SJSA1 (cell line): ENCODE measurements around the gene QSER1. TPM values are rescaled to one million over a fixed set of nuclear protein-coding genes. Genes with fewer than 3 reads are reported as not detected.
"Not testable (repeated sequence)": the region's sequence is repeated elsewhere in the genome, so short reads cannot be mapped to it uniquely, and the experiment has no call there.

Experiments
- DNase-seq, 2 experiments: peaks; one replicate each; pipeline ENCODE4 v3.0.0-alpha.2; 2015 to 2020; ENCODE audit warnings: low spot score in 2 of 2, low read depth in 1 of 2
- H3K27ac ChIP-seq: fragments of 250-450 bp; sonication (Bioruptor Pico); 2 replicates; pipeline ENCODE4 v1.5.1; 2020; ENCODE audit warnings: mild to moderate bottlenecking, moderate library complexity
- H3K27me3 ChIP-seq: fragments of 250-450 bp; sonication (Bioruptor Pico); replicated peaks from 2 replicates; pipeline ENCODE4 v1.5.1; 2020; ENCODE audit warnings: mild to moderate bottlenecking, moderate library complexity
- H3K36me3 ChIP-seq: fragments of 250-450 bp; sonication (Bioruptor Pico); 2 replicates; pipeline ENCODE4 v1.5.1; 2020; ENCODE audit warnings: mild to moderate bottlenecking
- H3K4me1 ChIP-seq: fragments of 250-450 bp; sonication (Bioruptor Pico); replicated peaks from 2 replicates; pipeline ENCODE4 v1.6.1; 2021; ENCODE audit warnings: mild to moderate bottlenecking
- H3K4me3 ChIP-seq: fragments of 250-450 bp; sonication (Bioruptor Pico); 2 replicates; pipeline ENCODE4 v1.5.1; 2020; ENCODE audit warnings: mild to moderate bottlenecking
- H3K9me3 ChIP-seq: fragments of 250-450 bp; sonication (Bioruptor Pico); replicated peaks from 2 replicates; pipeline ENCODE4 v1.5.1; 2020; ENCODE audit warnings: mild to moderate bottlenecking
- total RNA-seq: library from RNA; depleted of rRNA; stranded (reverse); fragments of >200 nt; shearing (Covaris generic); gene quantifications from 2 replicates; pipeline ENCODE4 v1.2.3, GENCODE V29; 2014

The QSER1 gene
- total RNA-seq, 1 experiment from 2014 or later, result 24.9 TPM

- H3K27me3 ChIP-seq, result no peaks in the 10 kb centered on the region
- no peaks in the 10 kb centered on the region for H3K4me1 ChIP-seq
- DNase-seq, result no peak
- no peak overlapping the region for H3K4me3 ChIP-seq
- peaks cover 38% of the 10 kb centered on the region for H3K36me3 ChIP-seq
- no peaks in the 10 kb centered on the region for H3K9me3 ChIP-seq
- H3K27ac ChIP-seq, result no peak overlapping the region
Measured at GRCh38 chr11:32963721-32964120, 71.1 kb downstream of the QSER1 start.

DNA sequence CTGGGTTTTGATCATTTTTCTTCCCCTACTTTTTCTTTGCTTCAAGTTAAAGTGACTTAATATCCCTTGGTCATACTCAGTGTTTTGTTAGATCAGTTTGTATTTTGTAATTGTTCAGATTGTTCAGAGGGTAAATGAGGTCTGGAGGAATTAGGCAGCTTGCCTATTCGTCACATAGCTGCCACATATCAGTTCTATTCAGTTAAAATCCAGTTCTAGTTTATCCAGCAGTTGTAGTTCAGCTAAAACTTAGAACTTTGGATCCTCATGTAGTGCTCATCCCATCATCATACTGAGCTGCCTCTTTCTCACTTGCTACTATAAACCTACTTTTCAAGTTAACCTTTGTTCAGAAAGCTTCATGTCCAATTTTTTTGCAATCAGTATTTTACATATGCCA is 75.9 kb downstream of the QSER1 start:
- no peak for DNase-seq
- Histone ChIP-seq H3K4me1 (no peaks in the 10 kb centered on the region), H3K27ac (no peak overlapping the region), H3K4me3 (no peak overlapping the region), H3K9me3 (no peaks in the 10 kb centered on the region), H3K27me3 (no peaks in the 10 kb centered on the region), H3K36me3 (peaks cover 23% of the 10 kb centered on the region)

- H3K36me3 ChIP-seq, result peaks cover 26% of the 10 kb centered on the region
- not testable (repeated sequence) for H3K27me3 ChIP-seq, H3K4me3 ChIP-seq, H3K27ac ChIP-seq, H3K4me1 ChIP-seq, H3K9me3 ChIP-seq, DNase-seq
Measured at GRCh38 chr11:32972233-32972632, 79.6 kb downstream of the QSER1 start.

DNA sequence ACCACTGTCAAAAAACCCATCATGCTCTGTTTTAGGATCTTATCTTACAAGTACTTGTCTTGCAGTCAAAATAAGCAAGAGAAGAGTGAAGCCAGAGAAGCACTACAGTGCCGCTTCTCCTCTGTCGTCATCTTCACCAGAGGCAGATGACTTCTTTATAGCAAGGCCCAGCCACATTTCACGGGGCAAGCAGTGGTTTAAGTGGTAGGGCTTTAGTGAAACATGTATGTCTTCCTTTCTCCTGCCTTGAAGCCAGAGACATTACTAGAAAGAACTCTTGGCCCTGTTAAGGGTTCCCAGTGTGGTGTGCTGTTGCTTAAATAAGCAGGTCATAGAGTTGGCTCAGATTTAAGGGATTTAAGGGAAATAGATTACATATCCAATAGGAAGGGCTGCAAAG is 80.2 kb downstream of the QSER1 start:
- H3K36me3 ChIP-seq, result peaks cover 26% of the 10 kb centered on the region
- H3K4me1 ChIP-seq, result peaks cover 6% of the 10 kb centered on the region
- no peak overlapping the region for H3K27ac ChIP-seq
- no peaks in the 10 kb centered on the region for H3K9me3 ChIP-seq
- H3K27me3 ChIP-seq, result no peaks in the 10 kb centered on the region
- no peak overlapping the region for H3K4me3 ChIP-seq
- DNase-seq, result no peak

DNA sequence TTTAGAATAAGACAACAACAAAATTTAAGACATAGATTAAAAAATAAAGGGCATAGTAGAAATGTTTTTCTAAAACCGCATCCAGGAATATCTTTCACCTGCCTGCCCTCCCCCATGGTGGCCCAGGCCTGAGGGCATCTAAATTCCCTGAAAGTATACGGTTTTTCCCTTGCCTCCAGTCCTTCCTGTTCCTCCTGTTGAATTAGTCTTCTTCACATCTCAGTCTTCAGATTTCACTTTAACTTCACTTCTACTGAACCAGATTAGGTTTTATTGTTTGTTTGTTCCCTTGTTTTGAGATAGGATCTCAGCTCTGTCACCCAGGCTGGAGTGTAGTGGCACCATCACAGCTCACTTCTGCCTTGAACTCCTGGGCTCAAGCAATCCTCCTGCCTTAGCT is 90.0 kb downstream of the QSER1 start:
- H3K27ac ChIP-seq, result no peak overlapping the region
- H3K27me3 ChIP-seq, result no peaks in the 10 kb centered on the region
- peaks cover 28% of the 10 kb centered on the region for H3K4me1 ChIP-seq
- peaks cover 6% of the 10 kb centered on the region for H3K36me3 ChIP-seq
- DNase-seq, result no peak
- no peak overlapping the region for H3K4me3 ChIP-seq
- H3K9me3 ChIP-seq, result no peaks in the 10 kb centered on the region

GRCh38 chr11:32983506-32983905 is 90.9 kb downstream of the QSER1 start:
- H3K27ac ChIP-seq, result no peak overlapping the region
- H3K4me1 ChIP-seq, result peaks cover 22% of the 10 kb centered on the region
- H3K27me3 ChIP-seq, result no peaks in the 10 kb centered on the region

GRCh38 chr11:32985600-32985999 is 93.0 kb downstream of the QSER1 start:
- no peaks in the 10 kb centered on the region for H3K36me3 ChIP-seq
- peaks cover 22% of the 10 kb centered on the region for H3K4me1 ChIP-seq
- no peaks in the 10 kb centered on the region for H3K9me3 ChIP-seq
- H3K4me3 ChIP-seq, result no peak overlapping the region
- H3K27me3 ChIP-seq, result no peaks in the 10 kb centered on the region
- no peak for DNase-seq
- no peak overlapping the region for H3K27ac ChIP-seq

More at GRCh38 chr11:32983506-32983905, 90.9 kb downstream of the QSER1 start:
- Histone ChIP-seq H3K9me3 (no peaks in the 10 kb centered on the region), H3K36me3 (peaks cover 5% of the 10 kb centered on the region), H3K4me3 (no peak overlapping the region)
- no peak for DNase-seq

- Histone ChIP-seq H3K36me3 (no peaks in the 10 kb centered on the region), H3K27ac (no peak overlapping the region), H3K4me3 (no peak overlapping the region), H3K27me3 (no peaks in the 10 kb centered on the region), H3K4me1 (peaks cover 9% of the 10 kb centered on the region; the same call in 1 of the 2 replicates), H3K9me3 (no peaks in the 10 kb centered on the region; the same call in 1 of the 2 replicates)
- DNase-seq, result no peak
Measured at GRCh38 chr11:32987851-32988250, 95.2 kb downstream of the QSER1 start.

GRCh38 chr11:32990481-32990880 is 97.9 kb downstream of the QSER1 start:
- no peak overlapping the region for H3K4me3 ChIP-seq
- no peaks in the 10 kb centered on the region for H3K36me3 ChIP-seq
- no peaks in the 10 kb centered on the region; the same call in 1 of the 2 replicates for H3K9me3 ChIP-seq
- no peak overlapping the region for H3K27ac ChIP-seq
- H3K27me3 ChIP-seq, result no peaks in the 10 kb centered on the region
- DNase-seq, result no peak
- 0 out of 2 replicates have a peak, but pooled peaks cover 3% of the 10 kb centered on the region for H3K4me1 ChIP-seq

DNA sequence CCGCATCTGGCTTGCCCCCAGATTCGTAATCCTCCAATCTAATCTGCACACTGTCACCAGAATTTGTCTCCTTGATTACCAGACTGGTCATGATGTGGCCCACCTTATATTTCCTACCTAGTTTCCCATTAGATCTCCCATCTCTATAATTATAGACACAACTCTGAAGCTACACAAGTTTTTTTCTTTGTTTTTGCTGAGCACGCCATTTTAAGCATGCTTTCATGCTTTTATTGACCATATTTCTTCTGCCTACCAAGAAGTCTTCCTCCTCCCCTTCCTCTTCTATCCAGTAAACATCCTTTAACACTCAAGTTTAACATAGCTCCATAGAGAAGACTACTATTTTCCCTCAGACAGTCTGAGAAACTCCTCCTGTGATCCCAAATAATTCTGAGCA is 98.8 kb downstream of the QSER1 start:
- Histone ChIP-seq H3K27ac (no peak overlapping the region), H3K4me3 (no peak overlapping the region), H3K4me1 (0 out of 2 replicates have a peak, but pooled peaks cover 3% of the 10 kb centered on the region), H3K27me3 (no peaks in the 10 kb centered on the region), H3K9me3 (no peaks in the 10 kb centered on the region; the same call in 1 of the 2 replicates), H3K36me3 (no peaks in the 10 kb centered on the region)
- no peak for DNase-seq

GRCh38 chr11:32991898-32992297 is 99.3 kb downstream of the QSER1 start:
- H3K36me3 ChIP-seq, result no peaks in the 10 kb centered on the region
- no peak overlapping the region for H3K27ac ChIP-seq
- no peak for DNase-seq
- H3K9me3 ChIP-seq, result no peaks in the 10 kb centered on the region; the same call in 1 of the 2 replicates
- H3K4me3 ChIP-seq, result no peak overlapping the region
- no peaks in the 10 kb centered on the region for H3K27me3 ChIP-seq
- 0 out of 2 replicates have a peak, but pooled peaks cover under 1% of the 10 kb centered on the region for H3K4me1 ChIP-seq

- H3K4me3 ChIP-seq, result no peak overlapping the region
- H3K36me3 ChIP-seq, result no peaks in the 10 kb centered on the region
- H3K9me3 ChIP-seq, result no peaks in the 10 kb centered on the region
- DNase-seq, result peak in 1 of 2 experiments; percentile 23
- no peak overlapping the region for H3K27ac ChIP-seq
- H3K4me1 ChIP-seq, result peaks cover 12% of the 10 kb centered on the region
- no peaks in the 10 kb centered on the region for H3K27me3 ChIP-seq
Measured at GRCh38 chr11:33000181-33000580, 107.6 kb downstream of the QSER1 start.

- no peaks in the 10 kb centered on the region for H3K27me3 ChIP-seq
- H3K4me3 ChIP-seq, result no peak overlapping the region
- peaks cover 12% of the 10 kb centered on the region for H3K4me1 ChIP-seq
- no peak overlapping the region for H3K27ac ChIP-seq
- DNase-seq, result no peak
- no peaks in the 10 kb centered on the region for H3K9me3 ChIP-seq
- H3K36me3 ChIP-seq, result no peaks in the 10 kb centered on the region
Measured at GRCh38 chr11:33001281-33001680, 108.7 kb downstream of the QSER1 start.

DNA sequence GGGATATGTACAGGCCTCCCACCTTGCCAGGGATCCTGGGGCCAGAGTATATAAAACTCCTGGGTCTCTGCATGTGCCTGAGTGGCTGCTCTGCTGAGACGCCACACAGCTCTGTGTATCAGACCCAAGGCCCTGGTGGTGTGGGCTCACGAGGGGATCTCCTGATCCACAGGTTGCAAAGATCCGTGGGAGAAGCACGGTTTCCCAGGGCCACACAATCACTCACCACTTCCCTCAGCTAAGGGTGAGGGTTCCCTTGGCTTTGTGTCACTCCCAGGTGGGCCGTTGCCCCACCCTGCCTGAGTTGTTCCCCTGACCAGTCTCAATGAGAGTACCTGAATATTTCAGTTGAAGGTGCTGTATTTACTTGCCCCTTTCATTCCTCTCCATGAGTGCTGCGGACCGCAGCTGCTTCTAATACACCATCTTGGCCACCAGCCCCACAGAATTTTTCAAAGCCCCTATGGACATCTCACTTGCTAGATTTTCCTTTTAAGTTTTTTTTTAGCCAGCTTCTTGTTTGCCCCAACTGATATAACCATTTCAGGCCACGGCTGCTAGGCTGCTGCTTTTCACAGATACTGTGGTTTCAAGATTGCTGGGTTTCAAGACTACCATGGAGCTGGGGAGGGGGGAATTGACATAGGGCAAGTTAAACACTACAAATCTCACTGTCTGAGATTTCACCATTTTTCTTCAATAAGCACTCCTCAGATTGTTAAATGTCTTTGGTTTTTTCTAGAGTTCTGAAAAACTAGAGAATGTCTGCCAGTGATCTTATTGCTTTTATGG is 109.3 kb downstream of the QSER1 start:
- DNase-seq, result no peak
- Histone ChIP-seq H3K4me1 (peaks cover 12% of the 10 kb centered on the region), H3K9me3 (no peaks in the 10 kb centered on the region; the same call in 1 of the 2 replicates), H3K4me3 (no peak overlapping the region), H3K27me3 (no peaks in the 10 kb centered on the region), H3K27ac (no peak overlapping the region), H3K36me3 (no peaks in the 10 kb centered on the region)
